RWPE1 (cell line): ENCODE results near the gene POU2F2.

ENCODE experiments used
- CTCF ChIA-PET: fragments of 350-600 bp; sonication (Branson Sonifier 250); formaldehyde crosslinking; extraction: SDS; loops from one replicate; lab custom pipeline; 2021; lab: Yijun Ruan, JAX
- POLR2A ChIA-PET: fragments of 400-600 bp; formaldehyde crosslinking; extraction: SDS; loops from one replicate; lab custom pipeline; 2020; ENCODE audit warnings: antibody characterized with exemption; ENCODE audit not compliant: low non-redundant PET; lab: Yijun Ruan, JAX
- DNase-seq: peaks from one replicate; pipeline ENCODE4 v3.0.0; 2012; ENCODE audit warnings: low spot score
- H3K27ac ChIP-seq: fragments of 450-650 bp; 2 replicates; pipeline ENCODE4 v1.5.1; 2017
- CTCF ChIP-seq: fragments of 450-650 bp; conservative IDR thresholded peaks from 2 replicates; pipeline ENCODE4 v1.5.1; 2017; ENCODE audit warnings: low read depth, mild to moderate bottlenecking

The POU2F2 gene

GRCh38 chr19:42151782-42152684, 19.8 kb upstream of the POU2F2 start:
- DNase-seq, result no peak
- no peak overlapping the region for H3K27ac ChIP-seq
- ChIA-PET POLR2A (no interaction called here), CTCF (interaction anchor here (0.7 kb wide), 1 partner anchor 163 kb away, joined by 4 read pairs; no protein-coding TSS in a partner anchor)
- TF ChIP-seq CTCF, result no peak

GRCh38 chr19:42150911-42151361, 18.7 kb upstream of the POU2F2 start:
- no peak overlapping the region for H3K27ac ChIP-seq
- ChIA-PET CTCF (no interaction called here), POLR2A (no interaction called here)
- DNase-seq, result no peak
- no peak for TF ChIP-seq CTCF

DNA sequence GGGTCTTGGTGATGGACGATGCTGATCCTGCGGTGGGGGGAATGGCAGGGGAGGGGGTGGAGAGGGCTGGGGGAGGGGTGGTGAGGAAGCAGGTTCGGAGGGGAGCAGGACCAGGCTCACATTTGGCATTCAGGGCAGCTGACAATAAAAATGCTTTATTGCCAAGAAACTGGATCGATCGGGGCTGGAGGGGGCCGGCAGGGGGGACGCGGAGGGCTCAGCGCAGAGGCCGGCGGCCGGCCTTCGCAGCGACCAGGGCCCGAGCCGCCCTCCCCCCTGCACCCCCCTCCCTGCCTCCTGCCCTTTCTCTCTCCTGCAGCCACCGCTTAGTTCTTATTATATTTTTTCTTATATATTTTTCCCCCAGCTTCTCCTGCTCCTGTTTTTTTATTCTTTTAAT, 18.1 kb upstream of the POU2F2 start:
- CTCF ChIA-PET, result no interaction called here
- TF ChIP-seq CTCF, result no peak
- POLR2A ChIA-PET, result no interaction called here
- H3K27ac ChIP-seq, result no peak overlapping the region
- DNase-seq, result no peak

- TF ChIP-seq CTCF, result no peak
- DNase-seq, result no peak
- ChIA-PET POLR2A (no interaction called here), CTCF (interaction anchor here (1.2 kb wide), 1 partner anchor 33 kb away, joined by 4 read pairs; no protein-coding TSS in a partner anchor)
- no peak overlapping the region for H3K27ac ChIP-seq
These were observed 17.4 kb upstream of the POU2F2 start for GRCh38 chr19:42149447-42150202.

DNA sequence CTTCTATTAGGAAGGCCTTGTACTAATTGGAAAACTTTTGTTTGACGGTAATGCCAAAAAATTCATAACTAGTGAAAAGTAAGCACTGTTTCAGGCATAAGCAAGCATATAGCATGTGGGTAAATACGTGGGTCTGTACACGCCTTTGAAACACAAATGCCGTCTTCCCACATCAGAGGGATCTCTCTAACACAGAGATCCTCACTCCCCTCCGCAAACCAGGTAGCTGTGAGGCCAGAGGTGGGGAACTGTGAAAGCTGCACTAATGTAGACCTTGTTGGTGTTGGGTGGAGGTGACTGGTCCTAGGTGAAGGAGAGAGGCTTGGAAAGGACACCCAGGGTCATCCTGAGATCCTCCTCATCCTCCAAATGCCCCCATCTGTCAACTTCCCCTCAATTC, 16.0 kb upstream of the POU2F2 start:
- H3K27ac ChIP-seq, result no peak overlapping the region
- no peak for DNase-seq
- ChIA-PET CTCF (interaction anchor here (1.2 kb wide), 1 partner anchor 34 kb away, joined by 4 read pairs; no protein-coding TSS in a partner anchor), POLR2A (no interaction called here)
- TF ChIP-seq CTCF, result no peak
